GM18502 (cell line): ENCODE data around the gene CFAP77.
"Not testable (repeated sequence)": the region's sequence is repeated elsewhere in the genome, so short reads cannot be mapped to it uniquely, and the experiment has no call there.

Experiments
- ATAC-seq: cut with Tn5 transposase; IDR thresholded peaks from one replicate; pipeline ENCODE4 v1.9.1; 2021; ENCODE audit warnings: mild to moderate bottlenecking; ENCODE audit not compliant: unreplicated experiment, poor library complexity

Gene CFAP77

DNA sequence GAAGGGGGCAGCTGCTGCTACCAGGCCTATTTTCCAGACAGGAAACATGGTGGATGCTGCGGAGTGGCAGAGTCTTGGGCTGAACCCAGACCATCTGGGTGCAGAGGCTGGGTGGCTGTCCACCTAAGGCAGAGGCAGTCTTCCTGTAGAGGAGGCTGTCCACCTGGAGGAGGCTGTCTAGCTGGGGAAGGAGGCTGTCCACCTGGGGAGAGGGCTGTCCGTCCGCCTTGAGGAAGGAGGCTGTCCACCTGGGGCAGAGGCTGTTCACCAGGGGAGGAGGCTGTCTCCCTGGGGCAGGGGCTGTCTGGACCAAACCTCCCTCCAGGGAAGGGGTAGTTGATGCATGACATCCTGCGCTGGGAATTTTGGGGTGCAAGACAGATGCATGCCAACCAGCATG, 133.2 kb downstream of the CFAP77 start:
- ATAC-seq = no peak

DNA sequence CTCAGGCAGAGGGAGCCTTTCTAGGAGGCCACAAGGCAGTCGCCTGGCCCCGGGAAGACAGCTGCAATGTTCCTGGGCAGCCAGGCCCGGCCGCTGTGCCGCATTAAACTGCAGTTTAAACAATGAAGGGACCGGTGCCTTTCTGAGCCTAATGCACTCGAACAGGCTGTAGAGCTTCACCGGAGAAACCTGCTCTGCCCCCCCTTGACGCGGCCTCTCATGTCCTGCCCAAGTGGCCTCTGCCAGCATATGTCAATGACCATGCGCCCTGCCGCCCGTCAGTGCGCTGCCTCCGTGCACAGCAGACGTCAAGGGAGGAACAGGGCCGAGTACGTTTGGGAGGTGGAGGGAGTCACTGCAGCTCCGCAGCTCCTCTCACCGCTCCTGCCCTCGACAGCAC, 133.9 kb downstream of the CFAP77 start:
- ATAC-seq = no peak

DNA sequence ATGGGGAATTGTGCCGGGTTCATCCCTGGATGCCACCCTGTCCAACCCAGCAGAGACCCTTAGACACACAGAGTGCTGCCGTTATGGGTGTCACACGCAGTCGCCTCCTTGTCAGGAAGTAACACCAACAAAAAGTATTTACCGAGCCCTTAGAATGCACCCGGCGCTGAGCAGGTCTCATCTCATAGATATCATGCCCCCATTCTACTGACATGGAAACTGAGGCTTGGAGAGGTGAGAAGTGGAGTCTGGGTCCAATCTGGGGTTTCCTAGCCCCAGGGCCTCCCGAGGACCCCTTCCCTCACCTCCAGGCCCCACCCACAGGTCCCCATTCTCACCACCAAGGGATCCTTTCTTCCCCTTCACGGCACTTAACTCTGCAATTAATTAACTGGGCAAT, 135.6 kb downstream of the CFAP77 start:
- no peak for ATAC-seq

DNA sequence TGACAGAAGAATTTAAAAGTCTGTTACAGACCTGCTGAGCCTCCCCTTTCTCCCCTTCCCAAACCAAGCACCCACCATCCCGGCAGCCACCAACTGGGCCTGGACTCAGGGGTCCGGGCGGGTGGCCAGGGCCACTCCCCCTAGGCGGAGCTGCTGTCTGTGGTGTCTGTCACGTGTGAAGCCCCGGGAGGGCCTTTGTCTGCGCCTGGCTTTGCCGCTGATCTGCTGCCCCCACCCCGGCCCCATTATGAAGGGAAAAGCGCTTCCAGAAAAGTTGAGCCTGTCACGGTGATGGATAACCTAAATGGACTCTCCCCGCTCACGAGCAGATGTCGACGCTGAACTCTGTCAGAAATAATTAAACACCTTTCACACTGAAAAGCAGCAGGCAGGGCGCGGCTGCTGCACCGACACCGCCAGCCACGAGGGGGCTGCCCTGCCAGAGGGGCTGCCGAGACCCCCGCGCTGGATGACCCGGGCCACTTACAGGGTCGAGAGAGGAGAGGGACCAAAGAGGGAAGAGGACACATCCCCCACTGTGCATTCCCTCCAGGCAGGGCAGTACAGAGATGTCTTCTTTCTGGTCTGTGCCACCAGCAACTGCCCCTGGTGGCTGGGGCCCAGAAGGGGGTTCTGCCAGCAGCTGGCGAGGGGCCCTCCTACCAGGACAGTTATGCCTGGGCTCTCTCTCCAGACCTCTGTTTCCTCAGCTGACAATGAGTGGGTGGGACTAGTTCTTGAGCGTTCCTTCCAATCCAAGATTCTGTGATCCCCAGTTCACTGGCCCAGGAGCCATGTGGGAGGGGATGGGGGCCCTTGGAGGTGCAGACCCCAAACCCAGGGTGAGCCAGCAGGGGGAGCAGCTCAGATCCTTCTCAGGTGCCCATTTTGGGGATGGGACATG, 136.4 kb downstream of the CFAP77 start:
- ATAC-seq = no peak

DNA sequence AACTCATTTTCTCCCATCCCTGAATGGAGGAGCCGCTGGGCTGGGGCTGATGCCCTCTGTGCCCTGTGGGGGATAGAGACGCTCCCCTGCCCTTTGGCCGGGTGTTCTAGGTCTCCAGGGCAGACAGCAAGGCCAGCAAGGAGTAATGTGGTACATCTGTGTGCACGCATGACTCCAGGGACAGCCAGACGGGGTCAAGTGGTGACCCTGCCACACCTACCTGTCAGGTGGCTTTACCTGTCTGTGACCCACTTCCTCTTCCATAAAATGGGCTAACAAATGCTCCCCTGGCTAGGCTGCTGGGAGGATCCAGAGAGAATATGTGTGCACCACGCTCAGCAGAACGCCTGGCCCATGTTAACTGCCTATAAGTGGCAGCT, 137.0 kb downstream of the CFAP77 start:
- ATAC-seq = no peak

DNA sequence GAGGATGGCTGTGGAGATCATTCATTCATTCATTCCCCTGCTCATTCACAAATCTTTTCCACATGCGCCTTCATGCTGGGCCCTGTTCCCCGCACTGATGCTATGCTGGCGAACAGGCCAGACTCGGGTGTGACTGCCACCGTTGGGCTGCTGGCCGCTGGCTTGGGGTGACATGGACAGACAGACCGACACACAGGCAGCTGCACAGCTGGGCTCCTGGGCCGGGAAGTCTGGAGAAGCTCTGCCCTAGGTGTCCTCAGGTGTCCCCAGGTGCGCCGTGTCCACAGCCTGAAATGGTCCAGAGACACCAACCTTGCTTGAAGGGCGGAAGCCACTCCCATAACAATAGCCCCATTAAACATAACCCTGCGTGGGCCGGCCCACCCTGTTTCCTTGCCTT, 137.4 kb downstream of the CFAP77 start:
- ATAC-seq = no peak

- no peak for ATAC-seq
Observed at GRCh38 chr9:132547976-132548730, 138.1 kb downstream of the CFAP77 start.

GRCh38 chr9:132548751-132549640, 139.0 kb downstream of the CFAP77 start:
- no peak for ATAC-seq

DNA sequence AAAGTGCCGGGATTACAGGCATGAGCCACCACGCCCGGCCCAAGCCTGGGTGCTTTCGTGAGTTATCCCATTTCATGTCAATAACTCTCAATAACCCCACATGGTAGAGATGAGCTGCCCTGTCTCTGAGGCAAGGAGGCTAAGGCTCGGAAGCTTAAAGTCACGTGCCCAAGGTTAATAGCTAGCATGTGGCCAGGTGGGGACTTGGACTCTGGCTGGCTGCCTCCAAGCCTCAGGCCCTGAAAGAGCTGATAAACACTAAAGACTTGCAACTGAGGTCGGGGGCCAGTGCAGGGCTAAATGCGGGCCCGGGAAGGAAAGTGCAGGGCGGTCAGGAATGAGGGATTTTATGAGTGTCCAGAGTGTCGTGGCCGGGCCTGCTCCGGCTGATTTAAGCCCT, 141.5 kb downstream of the CFAP77 start:
- ATAC-seq = no peak

DNA sequence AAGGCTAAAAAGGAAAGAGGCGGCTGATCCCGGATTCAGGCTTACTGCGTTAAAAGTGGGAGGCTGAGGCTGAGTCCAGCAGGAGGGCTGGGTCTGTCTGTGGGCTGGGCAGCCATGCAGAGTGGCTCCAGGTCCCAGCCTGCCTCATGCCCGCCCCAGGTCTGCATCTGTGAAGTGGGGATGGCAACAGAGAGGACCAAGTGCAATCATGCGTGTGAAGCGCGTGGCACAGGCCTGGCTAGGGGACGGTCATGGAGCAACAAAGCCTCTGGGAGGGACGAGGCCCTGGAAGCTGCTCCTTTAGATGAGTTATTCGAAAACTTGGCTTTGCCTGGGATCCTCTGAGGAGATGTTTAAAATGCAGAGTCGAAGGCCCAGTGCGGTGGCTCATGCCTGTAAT, 142.0 kb downstream of the CFAP77 start:
- ATAC-seq = no peak

DNA sequence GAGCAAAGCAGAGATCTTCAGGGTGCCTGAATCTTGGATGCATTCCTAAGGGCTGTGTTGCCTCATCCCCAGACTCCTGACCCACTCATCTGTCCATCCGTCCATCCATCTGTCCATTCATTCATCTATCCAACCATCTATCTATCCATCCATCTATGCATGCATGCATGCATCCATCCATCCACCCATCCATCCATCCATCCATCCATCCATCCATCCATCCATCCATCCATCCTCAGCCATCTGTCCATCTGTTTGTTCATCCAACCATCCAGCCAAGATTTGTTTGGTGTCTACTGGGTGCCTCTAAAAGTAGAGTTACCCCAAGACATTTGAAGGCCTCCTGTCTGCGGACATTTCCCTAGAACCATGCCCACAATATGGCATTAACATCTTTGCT, 144.7 kb downstream of the CFAP77 start:
- ATAC-seq = no peak

- no peak for ATAC-seq
Observed at GRCh38 chr9:132555528-132555927, 145.5 kb downstream of the CFAP77 start.

- no peak for ATAC-seq
Observed at GRCh38 chr9:132556235-132556634, 146.2 kb downstream of the CFAP77 start.

DNA sequence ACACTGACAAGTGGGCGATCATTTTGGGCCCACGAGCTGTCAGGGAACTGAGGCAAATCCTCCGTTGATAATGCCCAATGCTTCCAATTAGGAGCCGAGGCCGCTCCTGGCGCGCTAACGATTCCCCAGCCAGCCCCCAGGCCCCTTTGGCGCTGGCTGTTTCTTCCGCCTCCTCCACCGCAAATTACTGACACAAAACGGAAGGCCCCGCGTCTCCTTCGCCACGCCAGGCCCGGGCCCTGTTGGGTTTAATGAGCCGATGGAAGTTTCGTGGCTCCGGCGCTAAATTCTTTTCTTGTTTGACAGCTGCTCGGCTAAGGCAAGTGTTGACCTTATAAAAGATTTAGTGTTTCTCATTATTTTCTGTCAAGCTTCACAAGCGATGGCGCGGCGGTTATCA, 146.7 kb downstream of the CFAP77 start:
- ATAC-seq = no peak

GRCh38 chr9:132557159-132557558, 147.1 kb downstream of the CFAP77 start:
- ATAC-seq = no peak

GRCh38 chr9:132559711-132560110, 149.7 kb downstream of the CFAP77 start:
- ATAC-seq = no peak

GRCh38 chr9:132560616-132561202, 150.7 kb downstream of the CFAP77 start:
- ATAC-seq = no peak

DNA sequence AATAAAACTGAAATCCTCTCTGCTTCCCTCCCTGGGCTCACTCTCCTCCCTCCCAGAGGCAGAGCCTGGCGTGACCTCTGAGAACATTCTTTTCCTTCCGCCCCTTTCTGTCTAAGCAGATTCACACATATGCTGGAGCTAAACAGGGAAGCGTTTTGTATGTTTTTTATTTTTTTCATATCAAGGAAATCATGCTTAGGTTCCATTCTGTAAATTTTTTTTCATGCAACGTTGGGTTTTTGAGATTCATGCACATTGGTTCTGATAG, 152.2 kb downstream of the CFAP77 start:
- no peak for ATAC-seq

DNA sequence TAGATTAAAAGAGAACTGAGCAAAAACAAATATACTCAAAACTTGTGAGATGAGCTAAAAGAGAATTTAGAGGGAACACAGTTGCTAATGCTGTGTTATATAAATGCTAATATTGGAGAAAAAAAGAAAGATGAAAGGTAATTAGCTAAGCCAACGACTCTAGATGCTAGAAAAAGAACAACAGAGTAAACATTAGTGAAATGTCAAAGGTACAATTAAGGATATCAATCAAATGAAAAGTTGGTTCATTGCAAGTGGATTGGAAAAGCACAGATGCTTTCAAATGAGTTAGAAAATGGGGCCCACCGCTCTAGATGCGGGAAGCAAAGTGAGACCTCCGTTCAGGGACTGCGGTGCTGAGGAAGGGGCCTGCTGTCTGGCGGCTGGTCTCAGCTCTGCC, 154.5 kb downstream of the CFAP77 start:
- ATAC-seq = no peak

DNA sequence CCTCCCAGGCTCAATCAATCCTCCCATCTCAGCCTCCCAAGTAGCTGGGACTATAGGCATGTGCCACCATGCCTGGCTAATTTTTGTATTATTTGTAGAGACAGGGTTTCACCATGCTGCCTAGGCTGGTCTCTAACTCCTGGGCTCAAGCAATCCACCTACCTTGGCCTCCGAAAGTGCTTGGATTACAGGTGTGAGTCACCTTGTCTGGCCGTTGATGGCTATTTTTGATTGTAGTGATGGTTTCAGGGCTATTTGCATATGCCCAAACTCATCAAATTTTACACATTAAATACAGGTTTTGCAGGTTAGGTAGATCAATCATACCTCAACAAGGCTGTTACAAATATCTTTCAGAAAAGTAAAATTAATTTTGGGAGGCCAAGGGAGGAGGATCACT, 158.8 kb downstream of the CFAP77 start:
- not testable (repeated sequence) for ATAC-seq
